Measurements from ENCODE around the gene CLDN16. TPM values are rescaled to one million over a fixed set of nuclear protein-coding genes. Genes with fewer than 3 reads are reported as not detected.

CLDN16 gene
- polyA plus RNA-seq, 1 donor, result 35.6 TPM

GRCh38 chr3:190375671-190376070 lies 12.3 kb upstream of the CLDN16 start:
- DNase-seq, result no peak

- no peak for DNase-seq
These were observed 9.6 kb upstream of the CLDN16 start for GRCh38 chr3:190378240-190378891.

- no peak for DNase-seq
These were observed 7.8 kb upstream of the CLDN16 start for GRCh38 chr3:190380184-190380583.

GRCh38 chr3:190381441-190381840 lies 6.5 kb upstream of the CLDN16 start:
- DNase-seq, result no peak

GRCh38 chr3:190382082-190382481 lies 5.9 kb upstream of the CLDN16 start:
- no peak for DNase-seq

- DNase-seq, result no peak
These were observed 3.6 kb upstream of the CLDN16 start for GRCh38 chr3:190384309-190384756.

- no peak for DNase-seq
These were observed 2.0 kb upstream of the CLDN16 start for GRCh38 chr3:190385731-190386688.

GRCh38 chr3:190388703-190389102 lies 740 bp downstream of the CLDN16 start:
- DNase-seq, result no peak

- DNase-seq, result no peak
These were observed 8.0 kb downstream of the CLDN16 start for GRCh38 chr3:190396001-190396400.

GRCh38 chr3:190397889-190398288 lies 9.9 kb downstream of the CLDN16 start:
- DNase-seq, result no peak

- no peak for DNase-seq
These were observed 11.7 kb downstream of the CLDN16 start for GRCh38 chr3:190399677-190400076.

GRCh38 chr3:190401963-190402362 lies 14.0 kb downstream of the CLDN16 start:
- no peak for DNase-seq

- no peak for DNase-seq
These were observed 16.8 kb downstream of the CLDN16 start for GRCh38 chr3:190404715-190405114.

GRCh38 chr3:190414297-190414696 lies 26.3 kb downstream of the CLDN16 start:
- no peak for DNase-seq

GRCh38 chr3:190424108-190424477 lies 36.1 kb downstream of the CLDN16 start:
- DNase-seq, result no peak

- peak; percentile 56 for DNase-seq
These were observed 36.8 kb downstream of the CLDN16 start for GRCh38 chr3:190424478-190425439.

GRCh38 chr3:190425833-190426232 lies 37.9 kb downstream of the CLDN16 start:
- no peak for DNase-seq

- no peak for DNase-seq
These were observed 39.0 kb downstream of the CLDN16 start for GRCh38 chr3:190426806-190427507.

- no peak for DNase-seq
These were observed 41.7 kb downstream of the CLDN16 start for GRCh38 chr3:190429681-190430080.

GRCh38 chr3:190430906-190431305 lies 42.9 kb downstream of the CLDN16 start:
- no peak for DNase-seq

- DNase-seq, result no peak
These were observed 44.3 kb downstream of the CLDN16 start for GRCh38 chr3:190432216-190432615.

GRCh38 chr3:190433626-190434025 lies 45.7 kb downstream of the CLDN16 start:
- no peak for DNase-seq

Measured in left kidney (tissue), 2 donors.